DMS53 treated with DMSO at 0.1 percent for 48 hours (cell line): ENCODE data around the gene NEK2.
"Not testable (repeated sequence)": the region's sequence is repeated elsewhere in the genome, so short reads cannot be mapped to it uniquely, and the experiment has no call there.

Experiments
- DNase-seq: peaks from one replicate; lab custom pipeline; 2025; ENCODE audit not compliant: unreplicated experiment; lab: John Stamatoyannopoulos, UW

Gene NEK2

GRCh38 chr1:211634461-211634860 is 41.0 kb downstream of the NEK2 start:
- no peak for DNase-seq

DNA sequence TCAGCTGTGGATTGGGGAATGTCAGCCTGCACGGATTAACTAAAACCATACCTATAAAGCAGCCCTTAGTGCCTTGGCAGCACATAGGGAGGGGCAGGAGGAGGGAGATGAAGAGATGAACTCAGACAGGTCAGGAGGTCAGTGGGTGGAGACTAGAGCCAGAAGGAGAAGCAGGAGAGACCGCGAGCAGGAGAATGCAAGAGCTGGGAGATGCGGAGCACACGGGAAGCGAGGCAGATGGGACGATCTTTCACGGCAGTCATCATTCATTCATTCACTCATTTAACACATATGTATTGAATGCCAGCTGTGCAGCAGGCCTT is 41.9 kb downstream of the NEK2 start:
- DNase-seq, result no peak

GRCh38 chr1:211632808-211633523 is 42.5 kb downstream of the NEK2 start:
- no peak for DNase-seq

GRCh38 chr1:211632117-211632807 is 43.2 kb downstream of the NEK2 start:
- no peak for DNase-seq

DNA sequence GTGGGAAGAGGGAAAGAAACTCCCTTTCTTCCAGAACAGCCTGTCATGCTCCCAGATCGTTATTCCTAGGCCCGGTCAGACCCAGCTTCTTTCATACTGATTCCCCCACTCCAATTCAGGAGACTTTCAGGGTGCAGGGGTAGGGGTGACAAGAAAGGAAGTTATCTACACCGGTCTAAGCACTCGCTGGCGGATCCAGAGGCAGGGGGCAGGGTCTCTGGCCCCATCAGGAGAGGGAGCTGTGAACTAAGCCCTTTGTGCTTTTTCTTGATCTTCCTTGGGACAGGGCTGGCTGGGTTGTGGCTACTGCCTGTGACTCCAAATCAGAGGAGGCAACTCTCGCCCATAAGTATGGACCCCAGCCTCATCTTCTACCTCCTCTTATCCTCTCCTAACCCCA is 44.3 kb downstream of the NEK2 start:
- DNase-seq, result no peak

GRCh38 chr1:211630236-211631081 is 45.0 kb downstream of the NEK2 start:
- no peak for DNase-seq

DNA sequence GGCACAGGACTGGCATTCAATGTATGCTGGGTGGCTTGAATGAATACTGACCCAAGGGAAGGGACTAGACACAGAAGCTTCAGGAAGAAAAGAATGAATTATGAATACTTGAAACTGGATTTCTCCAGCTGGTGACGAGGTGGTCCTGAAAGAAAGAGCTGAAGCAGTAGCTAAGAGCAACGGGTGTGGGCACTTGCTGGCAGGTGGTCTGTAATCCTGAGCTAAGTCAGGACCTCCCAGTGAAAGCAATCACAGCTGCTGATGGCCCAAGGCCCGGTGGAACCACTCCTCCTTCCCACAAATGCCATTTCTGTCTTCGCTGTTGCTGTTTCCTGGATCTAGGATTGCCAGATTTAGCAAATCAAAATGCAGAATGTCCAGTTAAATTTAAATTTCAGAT is 47.0 kb downstream of the NEK2 start:
- no peak for DNase-seq

DNA sequence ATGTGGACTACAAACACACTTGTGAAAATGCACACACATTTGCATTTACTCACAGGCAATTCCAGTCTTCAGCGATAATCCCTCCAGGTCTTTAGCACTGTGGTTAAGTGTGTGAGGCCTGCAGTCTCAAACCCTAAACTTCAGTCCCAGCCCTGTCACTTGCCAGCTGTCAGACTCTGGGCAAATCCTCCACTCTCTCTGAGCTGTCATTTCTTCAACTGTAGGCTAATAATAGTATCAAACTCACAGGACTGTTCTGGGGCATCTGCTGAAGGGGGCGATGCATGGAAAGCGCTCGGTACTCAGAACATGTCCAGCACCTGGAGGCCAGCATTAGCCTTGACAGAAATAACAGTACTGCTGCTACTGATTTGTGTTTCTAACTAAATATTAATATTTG is 48.2 kb downstream of the NEK2 start:
- DNase-seq, result no peak

DNA sequence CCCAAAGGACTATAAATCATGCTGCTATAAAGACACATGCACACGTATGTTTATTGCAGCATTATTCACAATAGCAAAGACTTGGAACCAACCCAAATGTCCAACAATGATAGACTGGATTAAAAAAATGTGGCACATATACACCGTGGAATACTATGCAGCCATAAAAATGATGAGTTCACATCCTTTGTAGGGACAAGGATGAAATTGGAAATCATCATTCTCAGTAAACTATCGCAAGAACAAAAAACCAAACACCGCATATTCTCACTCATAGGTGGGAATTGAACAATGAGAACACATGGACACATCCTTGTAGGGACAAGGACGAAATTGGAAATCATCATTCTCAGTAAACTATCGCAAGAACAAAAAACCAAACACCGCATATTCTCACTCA is 49.6 kb downstream of the NEK2 start:
- DNase-seq, result not testable (repeated sequence)

GRCh38 chr1:211625040-211625439 is 50.4 kb downstream of the NEK2 start:
- no peak for DNase-seq

- no peak for DNase-seq
These were observed 51.9 kb downstream of the NEK2 start for GRCh38 chr1:211623515-211623914.

DNA sequence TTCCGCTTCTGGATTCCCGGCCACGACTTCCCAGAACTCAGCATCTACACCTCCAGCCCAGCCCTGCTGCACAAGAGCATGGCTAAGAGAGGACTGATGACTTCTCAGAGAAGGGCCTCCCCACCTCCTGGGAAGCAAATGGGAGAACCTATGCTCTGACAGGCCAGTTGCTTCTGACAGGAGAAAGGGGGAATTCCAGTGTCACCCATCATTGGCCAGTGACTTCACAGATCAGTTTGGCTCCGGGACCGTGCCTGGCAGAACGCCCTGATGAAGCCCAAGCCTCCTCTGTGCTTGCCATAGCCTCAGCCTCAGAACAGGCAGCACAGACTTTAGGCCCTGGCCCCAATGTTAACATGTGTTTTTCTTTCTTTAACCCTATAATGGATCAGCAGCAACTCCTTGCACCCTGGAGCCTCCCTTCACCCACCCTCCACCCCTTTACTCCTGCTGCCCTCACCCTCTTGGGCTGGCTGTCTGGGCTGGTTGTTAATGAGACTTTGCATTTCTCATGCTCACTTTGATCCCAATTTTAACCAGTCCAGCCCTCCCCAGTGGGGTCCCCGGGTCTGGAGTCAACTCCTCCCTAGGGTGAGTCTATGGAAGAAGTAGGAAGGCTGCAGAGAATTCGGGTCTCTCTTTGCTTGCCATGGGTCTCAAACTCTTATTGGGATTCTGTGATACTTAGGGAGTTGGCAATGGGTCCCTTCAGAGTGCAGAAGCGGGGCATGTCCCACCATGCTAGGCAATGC is 53.8 kb downstream of the NEK2 start:
- no peak for DNase-seq

GRCh38 chr1:211620097-211620496 is 55.3 kb downstream of the NEK2 start:
- DNase-seq, result no peak

DNA sequence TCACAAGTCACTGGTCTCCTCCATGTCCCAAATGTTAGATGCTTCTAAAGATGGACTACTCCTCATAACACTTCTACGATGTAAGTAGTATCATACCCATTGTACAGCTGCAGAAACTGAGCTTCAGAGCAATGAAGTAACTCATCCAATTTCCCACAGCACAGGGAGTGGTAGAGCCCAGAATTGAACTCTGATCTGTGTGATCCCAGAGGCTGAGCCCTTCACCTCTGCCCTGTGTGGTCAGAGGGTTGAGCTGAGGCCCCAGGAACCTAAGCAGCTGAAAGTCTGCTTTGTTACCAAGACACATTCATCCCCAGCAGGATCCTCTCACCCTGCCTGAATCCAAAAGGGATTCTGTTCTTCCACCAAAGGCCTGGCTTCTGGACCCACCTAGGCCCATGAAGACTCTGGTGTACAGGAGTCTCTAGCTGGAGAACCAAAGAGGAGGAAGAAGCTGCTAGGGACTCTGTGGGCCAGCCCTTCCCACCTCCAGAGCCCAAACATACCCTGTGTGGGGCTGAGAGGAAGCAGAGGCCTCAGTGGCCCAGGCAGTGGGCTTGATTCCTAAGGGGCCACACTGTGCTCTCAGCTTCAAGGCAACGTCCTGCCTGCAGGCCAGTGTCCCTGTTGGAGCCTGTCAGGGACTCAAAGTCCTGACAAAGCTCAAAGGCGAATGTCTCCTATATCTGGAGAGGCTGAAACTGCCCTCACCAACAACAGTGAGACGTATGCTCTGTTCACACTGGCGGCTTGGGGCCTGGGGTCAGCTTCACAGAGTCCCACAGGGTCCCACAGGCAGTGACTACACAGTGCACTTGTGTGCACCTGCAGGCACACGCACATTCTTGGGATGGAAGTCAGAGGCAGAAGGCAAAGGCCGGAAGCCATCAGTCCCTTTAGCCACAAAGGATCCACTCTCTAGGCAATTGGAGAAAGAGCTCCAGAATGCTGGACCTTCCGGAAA is 56.1 kb downstream of the NEK2 start:
- DNase-seq, result no peak

DNA sequence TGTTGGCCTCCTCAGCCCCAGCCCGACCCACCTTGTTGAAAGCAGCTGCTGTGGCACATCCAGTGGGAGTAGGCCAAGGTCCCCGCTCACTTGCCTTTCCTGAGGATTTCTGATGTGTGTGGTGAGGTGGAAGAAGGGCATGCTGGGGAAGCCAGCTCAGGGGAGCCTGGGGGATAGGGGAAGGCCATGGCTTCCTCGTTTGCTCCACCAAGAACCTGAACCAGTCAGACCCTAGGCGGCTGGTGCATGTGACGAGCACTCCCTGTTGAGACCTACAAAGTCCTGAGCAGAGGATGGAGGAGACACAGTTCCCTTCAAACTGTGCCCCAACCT is 58.5 kb downstream of the NEK2 start:
- DNase-seq, result no peak

- DNase-seq, result no peak
These were observed 59.0 kb downstream of the NEK2 start for GRCh38 chr1:211616231-211616964.

GRCh38 chr1:211614615-211615014 is 60.8 kb downstream of the NEK2 start:
- DNase-seq, result no peak

- DNase-seq, result no peak
These were observed 61.5 kb downstream of the NEK2 start for GRCh38 chr1:211613951-211614350.

- peak; percentile 29 for DNase-seq
These were observed 62.1 kb downstream of the NEK2 start for GRCh38 chr1:211613108-211613947.
